Measurements from ENCODE around the gene LSM7.

GRCh38 chr19:2288818-2289713, 39.3 kb downstream of the LSM7 start:
- no peak for TF ChIP-seq CTCF (IDR thresholded peaks at IDR 0.05 in 4 of 5, conservative IDR thresholded peaks at IDR 0.05 in 1 of 5)
- TF ChIP-seq POLR2A (IDR thresholded peaks at IDR 0.05) = no peak
